IPS-11a (cell line): Measurements from ENCODE around the gene ARL8A.

Experiments
- H3K4me3 ChIP-seq: one replicate; pipeline ENCODE4 v1.5.1; 2013; ENCODE audit warnings: low read depth, low read length, control low read depth

ARL8A gene

DNA sequence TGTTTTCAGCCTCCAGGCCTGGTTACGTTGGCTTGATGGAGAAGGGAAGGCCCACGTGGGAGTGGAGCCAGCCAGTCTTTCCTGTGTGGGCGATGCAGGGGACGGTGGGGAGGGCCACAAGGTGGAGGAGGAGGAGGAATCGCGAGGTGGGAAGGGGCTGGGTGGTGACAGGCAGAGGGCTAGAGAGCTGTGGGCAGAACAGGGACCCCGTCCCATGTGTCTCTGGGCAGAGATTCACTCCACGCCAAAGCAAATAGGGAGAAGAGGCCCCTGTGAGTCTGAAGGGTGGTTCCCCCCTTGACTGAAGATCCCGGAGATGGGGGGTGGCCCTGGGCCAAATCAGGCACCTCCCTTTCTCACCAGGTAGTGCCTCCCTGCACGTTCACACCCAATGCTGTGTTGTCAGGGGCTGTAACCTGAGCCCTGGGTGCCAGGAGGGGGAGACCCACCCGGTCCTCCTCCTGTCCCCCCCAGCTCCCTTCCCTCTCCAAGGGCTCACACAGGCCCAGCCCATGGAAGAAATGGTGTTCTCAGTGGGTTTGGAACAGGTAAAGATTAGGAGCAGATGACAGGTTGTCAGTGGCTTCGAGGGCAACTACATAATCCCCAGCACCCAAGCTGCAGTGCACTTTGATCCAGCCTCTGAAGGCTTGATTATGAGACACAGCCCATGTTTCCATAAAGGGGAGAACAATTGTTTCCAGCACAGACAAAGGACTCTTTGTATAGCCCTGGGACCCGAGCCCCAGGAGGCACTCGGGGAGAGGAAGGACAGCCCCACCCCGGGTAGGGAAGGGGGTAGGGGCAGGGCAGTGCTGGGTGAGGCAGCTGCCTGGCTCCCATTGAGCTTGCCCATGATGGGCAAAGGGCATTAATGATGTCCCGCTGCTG is 59.5 kb downstream of the ARL8A start:
- H3K4me3 ChIP-seq: no peak overlapping the region
